Type B pancreatic cell (in vitro differentiated cells): ENCODE measurements around the gene EIF4B. TPM values are rescaled to one million over a fixed set of nuclear protein-coding genes. Genes with fewer than 3 reads are reported as not detected.

Source experiments
- DNase-seq: peaks from one replicate; pipeline ENCODE4 v3.0.0; 2021; ENCODE audit warnings: mixed read lengths; ENCODE audit not compliant: unreplicated experiment; ENCODE audit errors: extremely low spot score
- H3K27ac Mint-ChIP-seq: 2 replicates; pipeline ENCODE4 v1.8.0; 2021; ENCODE audit warnings: mild to moderate bottlenecking, mixed read lengths
- H3K27me3 Mint-ChIP-seq: 2 replicates; pipeline ENCODE4 v1.8.0; 2021; ENCODE audit warnings: mixed read lengths
- H3K36me3 Mint-ChIP-seq: 2 replicates; pipeline ENCODE4 v1.8.0; 2021; ENCODE audit warnings: mixed read lengths
- H3K4me1 Mint-ChIP-seq: one replicate; pipeline ENCODE4 v1.8.0; 2021; ENCODE audit warnings: mixed read lengths; ENCODE audit not compliant: unreplicated experiment
- H3K4me3 Mint-ChIP-seq: 2 replicates; pipeline ENCODE4 v1.8.0; 2021; ENCODE audit warnings: mild to moderate bottlenecking, mixed read lengths
- H3K9me3 Mint-ChIP-seq: 2 replicates; pipeline ENCODE4 v1.8.0; 2021; ENCODE audit warnings: mixed read lengths
- CTCF ChIP-seq: fragments of 200-600 bp; sonication (generic); conservative IDR thresholded peaks from 2 replicates; pipeline ENCODE4 v1.5.0; 2021; ENCODE audit warnings: antibody characterized with exemption, mild to moderate bottlenecking
- long read RNA-seq: library from polyadenylated mRNA; unstranded; transcript quantifications from one replicate; pipeline ENCODE4 v2.0.0, GENCODE V29; 2020
- total RNA-seq: library from RNA; stranded (reverse); gene quantifications from 2 replicates; pipeline ENCODE4 v1.2.1, GENCODE V29; 2021; ENCODE audit warnings: low replicate concordance

The EIF4B gene
- 450 and 521 TPM in 2 replicates for total RNA-seq
- long read RNA-seq, full-length matches to known transcripts: 860 of 1,193 reads
- long read RNA-seq, partial matches to known transcripts: 192 of 1,193 reads
- long read RNA-seq, other reads (novel, unspliced or antisense): 141 of 1,193 reads

- DNase-seq: peak; percentile 99
- H3K4me1 Mint-ChIP-seq: peaks cover 35% of the 10 kb centered on the region
- H3K9me3 Mint-ChIP-seq: no peaks in the 10 kb centered on the region
- no peaks in the 10 kb centered on the region for H3K27me3 Mint-ChIP-seq
- TF ChIP-seq CTCF: no peak
- peaks cover 19% of the 10 kb centered on the region for H3K36me3 Mint-ChIP-seq
- H3K27ac Mint-ChIP-seq: peak within 1 kb of the TSS; percentile 99
- peak within 1 kb of the TSS; percentile 94 for H3K4me3 Mint-ChIP-seq
Measured at GRCh38 chr12:53005986-53006809, at the start of gene EIF4B. Gene EIF4B (plus strand): TSS chr12:53006456. CDS start chr12:53006484, 28 bp downstream.

DNA sequence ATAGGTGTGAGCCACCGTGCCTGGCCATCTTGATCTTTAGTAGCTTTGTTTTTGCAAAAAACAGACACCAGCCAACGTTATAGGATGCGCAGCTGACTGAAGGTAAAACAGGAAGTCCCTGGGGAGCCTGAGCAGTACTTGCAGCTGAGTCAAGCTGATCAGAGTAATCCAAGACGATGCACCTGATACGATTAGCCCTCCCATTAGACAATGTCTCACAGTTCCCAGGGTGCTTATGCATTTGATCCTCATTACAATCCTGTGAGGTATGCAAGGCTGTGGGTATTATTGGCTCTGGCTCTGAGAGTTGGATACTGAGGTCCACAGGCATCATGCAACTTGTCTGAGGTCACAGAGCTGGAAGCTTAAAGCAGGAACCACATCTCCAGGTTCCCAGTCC is 49.3 kb upstream of the EIF4B start:
- H3K27ac Mint-ChIP-seq: no peak overlapping the region
- no peak overlapping the region for H3K4me3 Mint-ChIP-seq
- H3K27me3 Mint-ChIP-seq: no peaks in the 10 kb centered on the region
- peaks cover 8% of the 10 kb centered on the region for H3K36me3 Mint-ChIP-seq
- H3K9me3 Mint-ChIP-seq: no peaks in the 10 kb centered on the region
- peaks cover 5% of the 10 kb centered on the region for H3K4me1 Mint-ChIP-seq
- no peak for TF ChIP-seq CTCF
- no peak for DNase-seq

DNA sequence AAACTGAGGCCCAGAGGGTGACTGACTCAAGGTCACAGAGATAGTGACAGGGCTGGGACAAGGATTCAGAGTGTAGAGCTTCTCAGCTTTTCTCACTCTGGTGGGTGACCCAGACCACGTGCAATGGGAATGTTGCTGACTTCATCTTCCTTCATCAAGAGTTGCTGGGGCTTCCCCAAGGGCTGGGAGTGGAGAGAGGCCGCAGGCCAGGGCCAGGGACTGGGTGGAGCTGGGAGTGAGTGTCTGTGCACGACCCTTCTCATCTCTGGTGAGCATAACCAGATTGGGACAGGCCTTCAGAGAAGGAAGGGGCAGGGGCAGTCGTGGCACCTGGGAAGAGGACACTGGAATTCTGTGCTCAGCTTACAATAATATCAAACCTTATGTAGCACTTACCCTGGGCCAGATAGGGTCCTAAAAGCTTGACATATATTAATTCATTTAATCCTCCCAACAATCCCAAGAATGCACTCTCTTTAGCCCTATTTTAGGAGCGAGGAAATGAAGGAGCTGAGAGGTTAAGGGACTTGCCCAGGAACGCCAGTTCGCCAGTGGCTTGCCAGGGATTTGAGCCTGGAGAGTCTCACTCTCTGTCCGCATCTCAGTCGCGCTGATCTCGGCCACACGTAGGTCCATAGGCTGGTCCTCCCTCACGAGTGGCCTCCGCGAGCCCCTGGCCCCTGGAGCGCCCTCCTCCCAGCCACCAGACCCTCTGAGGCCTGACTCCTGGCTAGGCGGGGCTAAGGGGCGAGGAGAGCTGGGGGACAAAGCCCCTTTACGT is 41.5 kb upstream of the EIF4B start:
- Mint-ChIP-seq H3K4me3 (peak overlapping the region; percentile 73), H3K27me3 (no peaks in the 10 kb centered on the region), H3K27ac (peak overlapping the region; percentile 67), H3K9me3 (no peaks in the 10 kb centered on the region), H3K4me1 (peaks cover 21% of the 10 kb centered on the region), H3K36me3 (no peaks in the 10 kb centered on the region)
- no peak for DNase-seq
- TF ChIP-seq CTCF: no peak

DNA sequence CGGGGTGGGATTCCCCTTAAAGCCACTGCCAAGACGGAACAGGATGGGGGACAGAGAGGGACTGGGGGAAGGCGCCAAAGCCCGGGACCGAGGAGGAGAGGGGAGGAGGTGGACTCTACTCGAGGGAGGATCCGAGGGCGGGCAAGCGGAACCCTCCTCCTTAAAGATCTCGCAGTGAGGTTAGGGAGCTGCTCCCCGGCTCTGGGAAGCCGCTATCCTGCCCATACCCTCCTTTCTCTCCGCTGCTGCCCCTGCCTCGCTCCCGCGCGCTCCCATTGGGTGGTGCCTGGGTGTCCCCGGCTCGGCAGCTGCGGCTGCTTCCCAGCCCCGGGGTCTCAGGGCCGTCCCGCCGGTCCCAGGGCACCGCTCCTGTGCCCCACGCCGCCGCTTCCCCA is 40.9 kb upstream of the EIF4B start:
- no peak for TF ChIP-seq CTCF
- Mint-ChIP-seq H3K27me3 (no peaks in the 10 kb centered on the region), H3K27ac (no peak overlapping the region), H3K4me3 (peak overlapping the region; percentile 73), H3K36me3 (no peaks in the 10 kb centered on the region), H3K9me3 (no peaks in the 10 kb centered on the region), H3K4me1 (peaks cover 26% of the 10 kb centered on the region)
- no peak for DNase-seq

DNA sequence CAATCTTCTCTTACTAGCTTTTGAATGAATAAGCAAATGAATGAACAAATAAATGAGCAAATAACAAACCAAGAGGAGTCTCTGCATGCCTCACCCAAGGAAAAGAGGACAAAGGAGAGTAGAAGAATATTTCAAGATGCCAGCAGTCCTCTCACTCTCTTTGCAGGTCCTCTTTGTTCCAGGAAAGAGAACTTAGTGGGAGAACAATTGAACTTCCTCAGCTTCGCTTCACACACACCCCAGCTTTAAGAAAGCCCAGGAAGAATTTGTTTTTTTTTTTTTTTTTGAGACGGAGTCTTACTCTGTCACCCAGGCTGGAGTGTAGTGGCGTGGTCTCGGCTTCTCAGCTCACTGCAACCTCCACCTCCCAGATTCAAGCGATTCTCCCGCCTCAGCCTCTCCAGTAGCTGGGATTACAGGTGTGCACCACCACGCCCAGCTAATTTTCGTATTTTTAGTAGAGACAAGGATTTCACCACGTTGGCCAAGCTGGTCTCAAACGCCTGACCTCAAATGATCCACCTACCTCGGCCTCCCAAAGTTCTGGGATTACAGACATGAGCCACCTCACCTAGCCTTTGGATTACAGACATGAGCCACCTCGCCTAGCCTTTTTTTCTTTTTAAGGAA is 37.0 kb upstream of the EIF4B start:
- no peak for TF ChIP-seq CTCF
- Mint-ChIP-seq H3K9me3 (no peaks in the 10 kb centered on the region), H3K4me3 (peak overlapping the region; percentile 55), H3K4me1 (peaks cover 35% of the 10 kb centered on the region), H3K36me3 (no peaks in the 10 kb centered on the region), H3K27me3 (no peaks in the 10 kb centered on the region), H3K27ac (peak overlapping the region; percentile 89)
- no peak for DNase-seq
